22Rv1 (cell line): Measurements from ENCODE around the gene GID8.

Experiments used
- H3K27ac ChIP-seq: fragments of 450-650 bp; 2 replicates; pipeline ENCODE4 v1.5.1; 2017
- CTCF ChIP-seq: fragments of 450-650 bp; IDR thresholded peaks from 2 replicates; pipeline ENCODE4 v1.5.1; 2017; ENCODE audit warnings: mild to moderate bottlenecking
- ZFX ChIP-seq: fragments of 450-650 bp; IDR thresholded peaks from 2 replicates; pipeline ENCODE4 v1.6.1; 2017; ENCODE audit warnings: antibody characterized with exemption, borderline replicate concordance

GID8 gene

GRCh38 chr20:62922451-62922921 lies 15.5 kb upstream of the GID8 start:
- TF ChIP-seq ZFX, result no peak
- no peak for TF ChIP-seq CTCF
- peak overlapping the region; percentile 85 for H3K27ac ChIP-seq

GRCh38 chr20:62923059-62923668 lies 14.8 kb upstream of the GID8 start:
- H3K27ac ChIP-seq, result peak overlapping the region; percentile 85

GRCh38 chr20:62923669-62924441 lies 14.1 kb upstream of the GID8 start:
- H3K27ac ChIP-seq, result peak overlapping the region; percentile 85
- no peak for TF ChIP-seq ZFX
- TF ChIP-seq CTCF, result no peak

- TF ChIP-seq CTCF, result no peak
- no peak for TF ChIP-seq ZFX
- H3K27ac ChIP-seq, result peak overlapping the region; percentile 85
These were observed 13.4 kb upstream of the GID8 start for GRCh38 chr20:62924442-62925075.

- peak overlapping the region; percentile 85 for H3K27ac ChIP-seq
- TF ChIP-seq CTCF, result no peak
- TF ChIP-seq ZFX, result no peak
These were observed 12.9 kb upstream of the GID8 start for GRCh38 chr20:62925076-62925419.

GRCh38 chr20:62925420-62926228 lies 12.3 kb upstream of the GID8 start:
- H3K27ac ChIP-seq, result peak overlapping the region; percentile 85
- TF ChIP-seq ZFX (no peak), CTCF (no peak)
